H1 (cell line): ENCODE results near the gene ANKFN1. TPM values are rescaled to one million over a fixed set of nuclear protein-coding genes. Genes with fewer than 3 reads are reported as not detected.

Experiments
- CBX8 ChIP-seq: fragments of 300-800, 300-1000 bp; sonication (generic); IDR thresholded peaks from 2 replicates; pipeline ENCODE4 v1.7.1; 2016; ENCODE audit warnings: low read depth, low read length, borderline replicate concordance
- EP300 ChIP-seq, 2 experiments: IDR thresholded peaks; 1 replicate in 1 of 2; 2 replicates in 1 of 2; pipeline ENCODE4 v1.6.1; 2011 to 2012; ENCODE audit warnings: low read depth in 2 of 2, low read length in 2 of 2, mild to moderate bottlenecking in 2 of 2, borderline replicate concordance in 1 of 2, inconsistent platforms in 1 of 2, moderate library complexity in 1 of 2
- MAFK ChIP-seq: IDR thresholded peaks from 2 replicates; pipeline ENCODE4 v1.6.1; 2012; ENCODE audit warnings: low read depth, mild to moderate bottlenecking, improper control_type of control experiment, low read length
- NRF1 ChIP-seq: IDR thresholded peaks from 2 replicates; pipeline ENCODE4 v1.6.1; 2011; ENCODE audit warnings: mild to moderate bottlenecking, low read depth, low read length, improper control_type of control experiment
- TBP ChIP-seq: IDR thresholded peaks from 2 replicates; pipeline ENCODE4 v1.6.1; 2011; ENCODE audit warnings: low read depth, low read length, improper control_type of control experiment
- TEAD4 ChIP-seq: IDR thresholded peaks from 2 replicates; pipeline ENCODE4 v1.6.1; 2012; ENCODE audit warnings: low read depth, low read length, inconsistent platforms, mixed read lengths
- polyA plus RNA-seq, 7 experiments: library from polyadenylated mRNA; depleted of rRNA in 3 of 7; stranded (reverse) in 5 of 7; unstranded in 2 of 7; fragments of >200 nt in 5 of 7; fragments of 200-250 nt in 2 of 7; gene quantifications; 1 replicate in 5 of 7; 2 replicates in 1 of 7; 4 replicates in 1 of 7; pipeline versions ENCODE4 v1.2.1 to v1.2.3, GENCODE V29; 2011 to 2013; ENCODE audit warnings: missing spikeins in 2 of 7, mixed read lengths in 2 of 7
- total RNA-seq: library from RNA; stranded (reverse); fragmentation: NEBNext Ultra II Directional; extraction: Animal tissue kit (Norgen Biotek cat#: 25700); gene quantifications from 2 replicates; pipeline ENCODE4 v1.2.1, GENCODE V29; 2021
- TF ChIP-seq, protein P1 (sequence below): fragments of 300-600 bp; sonication (generic); IDR thresholded peaks from 2 replicates; pipeline ENCODE4 v1.7.1; 2012; ENCODE audit warnings: low read length, moderate library complexity, mild to moderate bottlenecking, inconsistent platforms; ENCODE audit not compliant: insufficient replicate concordance

ANKFN1 gene
- total and polyA plus RNA-seq, 2 of the 8 experiments (the other 6 are each of a cell fraction or from before 2014, with no cell fraction given) = not detected

- TF ChIP-seq, protein P1, sequence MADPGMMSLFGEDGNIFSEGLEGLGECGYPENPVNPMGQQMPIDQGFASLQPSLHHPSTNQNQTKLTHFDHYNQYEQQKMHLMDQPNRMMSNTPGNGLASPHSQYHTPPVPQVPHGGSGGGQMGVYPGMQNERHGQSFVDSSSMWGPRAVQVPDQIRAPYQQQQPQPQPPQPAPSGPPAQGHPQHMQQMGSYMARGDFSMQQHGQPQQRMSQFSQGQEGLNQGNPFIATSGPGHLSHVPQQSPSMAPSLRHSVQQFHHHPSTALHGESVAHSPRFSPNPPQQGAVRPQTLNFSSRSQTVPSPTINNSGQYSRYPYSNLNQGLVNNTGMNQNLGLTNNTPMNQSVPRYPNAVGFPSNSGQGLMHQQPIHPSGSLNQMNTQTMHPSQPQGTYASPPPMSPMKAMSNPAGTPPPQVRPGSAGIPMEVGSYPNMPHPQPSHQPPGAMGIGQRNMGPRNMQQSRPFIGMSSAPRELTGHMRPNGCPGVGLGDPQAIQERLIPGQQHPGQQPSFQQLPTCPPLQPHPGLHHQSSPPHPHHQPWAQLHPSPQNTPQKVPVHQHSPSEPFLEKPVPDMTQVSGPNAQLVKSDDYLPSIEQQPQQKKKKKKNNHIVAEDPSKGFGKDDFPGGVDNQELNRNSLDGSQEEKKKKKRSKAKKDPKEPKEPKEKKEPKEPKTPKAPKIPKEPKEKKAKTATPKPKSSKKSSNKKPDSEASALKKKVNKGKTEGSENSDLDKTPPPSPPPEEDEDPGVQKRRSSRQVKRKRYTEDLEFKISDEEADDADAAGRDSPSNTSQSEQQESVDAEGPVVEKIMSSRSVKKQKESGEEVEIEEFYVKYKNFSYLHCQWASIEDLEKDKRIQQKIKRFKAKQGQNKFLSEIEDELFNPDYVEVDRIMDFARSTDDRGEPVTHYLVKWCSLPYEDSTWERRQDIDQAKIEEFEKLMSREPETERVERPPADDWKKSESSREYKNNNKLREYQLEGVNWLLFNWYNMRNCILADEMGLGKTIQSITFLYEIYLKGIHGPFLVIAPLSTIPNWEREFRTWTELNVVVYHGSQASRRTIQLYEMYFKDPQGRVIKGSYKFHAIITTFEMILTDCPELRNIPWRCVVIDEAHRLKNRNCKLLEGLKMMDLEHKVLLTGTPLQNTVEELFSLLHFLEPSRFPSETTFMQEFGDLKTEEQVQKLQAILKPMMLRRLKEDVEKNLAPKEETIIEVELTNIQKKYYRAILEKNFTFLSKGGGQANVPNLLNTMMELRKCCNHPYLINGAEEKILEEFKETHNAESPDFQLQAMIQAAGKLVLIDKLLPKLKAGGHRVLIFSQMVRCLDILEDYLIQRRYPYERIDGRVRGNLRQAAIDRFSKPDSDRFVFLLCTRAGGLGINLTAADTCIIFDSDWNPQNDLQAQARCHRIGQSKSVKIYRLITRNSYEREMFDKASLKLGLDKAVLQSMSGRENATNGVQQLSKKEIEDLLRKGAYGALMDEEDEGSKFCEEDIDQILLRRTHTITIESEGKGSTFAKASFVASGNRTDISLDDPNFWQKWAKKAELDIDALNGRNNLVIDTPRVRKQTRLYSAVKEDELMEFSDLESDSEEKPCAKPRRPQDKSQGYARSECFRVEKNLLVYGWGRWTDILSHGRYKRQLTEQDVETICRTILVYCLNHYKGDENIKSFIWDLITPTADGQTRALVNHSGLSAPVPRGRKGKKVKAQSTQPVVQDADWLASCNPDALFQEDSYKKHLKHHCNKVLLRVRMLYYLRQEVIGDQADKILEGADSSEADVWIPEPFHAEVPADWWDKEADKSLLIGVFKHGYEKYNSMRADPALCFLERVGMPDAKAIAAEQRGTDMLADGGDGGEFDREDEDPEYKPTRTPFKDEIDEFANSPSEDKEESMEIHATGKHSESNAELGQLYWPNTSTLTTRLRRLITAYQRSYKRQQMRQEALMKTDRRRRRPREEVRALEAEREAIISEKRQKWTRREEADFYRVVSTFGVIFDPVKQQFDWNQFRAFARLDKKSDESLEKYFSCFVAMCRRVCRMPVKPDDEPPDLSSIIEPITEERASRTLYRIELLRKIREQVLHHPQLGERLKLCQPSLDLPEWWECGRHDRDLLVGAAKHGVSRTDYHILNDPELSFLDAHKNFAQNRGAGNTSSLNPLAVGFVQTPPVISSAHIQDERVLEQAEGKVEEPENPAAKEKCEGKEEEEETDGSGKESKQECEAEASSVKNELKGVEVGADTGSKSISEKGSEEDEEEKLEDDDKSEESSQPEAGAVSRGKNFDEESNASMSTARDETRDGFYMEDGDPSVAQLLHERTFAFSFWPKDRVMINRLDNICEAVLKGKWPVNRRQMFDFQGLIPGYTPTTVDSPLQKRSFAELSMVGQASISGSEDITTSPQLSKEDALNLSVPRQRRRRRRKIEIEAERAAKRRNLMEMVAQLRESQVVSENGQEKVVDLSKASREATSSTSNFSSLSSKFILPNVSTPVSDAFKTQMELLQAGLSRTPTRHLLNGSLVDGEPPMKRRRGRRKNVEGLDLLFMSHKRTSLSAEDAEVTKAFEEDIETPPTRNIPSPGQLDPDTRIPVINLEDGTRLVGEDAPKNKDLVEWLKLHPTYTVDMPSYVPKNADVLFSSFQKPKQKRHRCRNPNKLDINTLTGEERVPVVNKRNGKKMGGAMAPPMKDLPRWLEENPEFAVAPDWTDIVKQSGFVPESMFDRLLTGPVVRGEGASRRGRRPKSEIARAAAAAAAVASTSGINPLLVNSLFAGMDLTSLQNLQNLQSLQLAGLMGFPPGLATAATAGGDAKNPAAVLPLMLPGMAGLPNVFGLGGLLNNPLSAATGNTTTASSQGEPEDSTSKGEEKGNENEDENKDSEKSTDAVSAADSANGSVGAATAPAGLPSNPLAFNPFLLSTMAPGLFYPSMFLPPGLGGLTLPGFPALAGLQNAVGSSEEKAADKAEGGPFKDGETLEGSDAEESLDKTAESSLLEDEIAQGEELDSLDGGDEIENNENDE = no peak
- TF ChIP-seq TEAD4 (no peak), NRF1 (no peak), CBX8 (no peak), EP300 (IDR thresholded peaks at IDR 0.05; ENCODE audit: borderline replicate concordance in 1 of 2, low read depth in 2 of 2, low read length in 2 of 2) (no peak), MAFK (no peak), TBP (no peak)
These were observed 295.9 kb downstream of the ANKFN1 start (continued) for GRCh38 chr17:56449176-56449575.
